Transverse colon (tissue), 4 donors: Measurements from ENCODE around the gene IGSF21. TPM values are rescaled to one million over a fixed set of nuclear protein-coding genes. Genes with fewer than 3 reads are reported as not detected.

Source experiments
- DNase-seq: peaks from one replicate; pipeline ENCODE4 v3.0.0-alpha.2; 2019
- H3K27ac ChIP-seq, 4 donors: fragments of 200-600 bp; sonication (generic); 2 replicates each; pipeline ENCODE4 v1.5.1; 2016 to 2018; ENCODE audit warnings: inconsistent platforms in 4 of 4
- H3K27me3 ChIP-seq: fragments of 200-600 bp; sonication (generic); 2 replicates; pipeline ENCODE4 v1.5.1; 2017; ENCODE audit warnings: inconsistent platforms
- H3K36me3 ChIP-seq, 4 donors: fragments of 200-600 bp; sonication (generic); 2 replicates each; pipeline ENCODE4 v1.5.1; 2017 to 2019; ENCODE audit warnings: inconsistent platforms in 4 of 4
- H3K4me1 ChIP-seq, 4 donors: fragments of 200-600 bp; sonication (generic); 2 replicates each; pipeline ENCODE4 v1.5.1; 2017 to 2020; ENCODE audit warnings: inconsistent platforms in 4 of 4
- H3K4me3 ChIP-seq, 4 donors: fragments of 200-600 bp; sonication (generic); 1 replicate in 1 of 4; 2 replicates in 3 of 4; pipeline versions ENCODE4 v1.5.1 to v1.6.1; 2017 to 2019; ENCODE audit warnings: inconsistent platforms in 4 of 4
- H3K9me3 ChIP-seq, 2 donors: fragments of 200-600 bp; sonication (generic); 2 replicates each; pipeline ENCODE4 v1.5.1; 2017 to 2019; ENCODE audit warnings: inconsistent platforms in 2 of 2
- CTCF ChIP-seq, 5 experiments: fragments of 200-600 bp in 3 of 5; fragments of 450-650 bp in 2 of 5; sonication (generic) in 3 of 5; IDR thresholded peaks; 1 replicate in 2 of 5; 2 replicates in 3 of 5; pipeline ENCODE4 v1.5.1; 2016 to 2017; ENCODE audit warnings: antibody characterized with exemption in 5 of 5, inconsistent platforms in 3 of 5, mild to moderate bottlenecking in 2 of 5, moderate library complexity in 1 of 5
- EP300 ChIP-seq: sonication (generic); formaldehyde crosslinking; IDR thresholded peaks from one replicate; pipeline ENCODE4 v1.6.1; 2017; ENCODE audit warnings: antibody characterized with exemption, low read depth
- POLR2A ChIP-seq: fragments of 450-650 bp; IDR thresholded peaks from one replicate; pipeline ENCODE4 v1.6.1; 2016; ENCODE audit warnings: antibody characterized with exemption, mild to moderate bottlenecking, moderate library complexity
- POLR2AphosphoS5 ChIP-seq, 3 donors: sonication (generic); formaldehyde crosslinking; IDR thresholded peaks; one replicate each; pipeline ENCODE4 v1.6.1; 2016; ENCODE audit warnings: antibody characterized with exemption in 3 of 3
- WGBS, 2 donors: methylation state at CpG; one replicate each; pipeline ENCODE4 v1.1.5; 2018; ENCODE audit warnings: low coverage in 1 of 2; 5-methylcytosine and 5-hydroxymethylcytosine counted together
- in situ Hi-C, 4 donors: fragments of 200-750 bp; cut with MboI; loops; one replicate each; pipeline versions ENCODE4 v1.15.0 to v1.15.1; 2017; ENCODE audit warnings: low sequenced_read_pairs in 3 of 4, low pct_ligation_motif_present in 1 of 4, low pct_unique_long_range_greater_than_20kb in 1 of 4
- intact Hi-C: fragments of 100-400 bp; cut with DNase I; formaldehyde crosslinking; loops from one replicate; pipeline ENCODE4 v1.15.1; 2023; ENCODE audit warnings: low total_unique reads
- total RNA-seq, 4 donors: library from RNA; depleted of rRNA; stranded (reverse); fragments of >200 nt; gene quantifications; one replicate each; pipeline ENCODE4 v1.1.0, GENCODE V29; 2016

The IGSF21 gene
- total RNA-seq, 4 donors from 2014 or later: 1.1 to 6.8 (median 1.6) TPM; not detected in 1

GRCh38 chr1:18237371-18237770 is 129.8 kb downstream of the IGSF21 start:
- in situ Hi-C loops: no loop called here
- H3K9me3 ChIP-seq: no peaks in the 10 kb centered on the region
- WGBS, 2 donors: 68 to 70% methylated on average over 5 to 9 of the region's 9 CpGs
- no peak overlapping the region for H3K4me3 ChIP-seq
- H3K27me3 ChIP-seq: no peaks in the 10 kb centered on the region
- intact Hi-C loops: loop anchor here (10.0 kb wide), 1 partner anchor 583 kb away; no protein-coding TSS in a partner anchor
- TF ChIP-seq EP300 (no peak), CTCF (IDR thresholded peaks at IDR 0.05) (no peak), POLR2A (no peak), POLR2AphosphoS5 (IDR thresholded peaks at IDR 0.05) (no peak)
- peaks cover 0 to 11% (median 3%) of the 10 kb centered on the region in 4 donors for H3K4me1 ChIP-seq
- no peak overlapping the region for H3K27ac ChIP-seq
- no peaks in the 10 kb centered on the region for H3K36me3 ChIP-seq
- no peak for DNase-seq

- TF ChIP-seq POLR2A (no peak), CTCF (IDR thresholded peaks at IDR 0.05) (no peak), POLR2AphosphoS5 (IDR thresholded peaks at IDR 0.05) (no peak), EP300 (no peak)
- H3K4me1 ChIP-seq: peaks cover 0 to 11% (median 3%) of the 10 kb centered on the region in 4 donors
- H3K27me3 ChIP-seq: no peaks in the 10 kb centered on the region
- no peak for DNase-seq
- no peaks in the 10 kb centered on the region for H3K36me3 ChIP-seq
- in situ Hi-C loops (no loop called here), intact Hi-C loops (loop anchor here (10.0 kb wide), 1 partner anchor 583 kb away; no protein-coding TSS in a partner anchor)
- no peaks in the 10 kb centered on the region for H3K9me3 ChIP-seq
- no peak overlapping the region for H3K27ac ChIP-seq
- whole genome bisulfite sequencing, 2 donors: 72% methylated on average over 5 of the region's 5 CpGs; no CpG with 5 or more reads in 1 of the 2 donors
- H3K4me3 ChIP-seq: no peak overlapping the region
Measured at GRCh38 chr1:18238190-18238589, 130.6 kb downstream of the IGSF21 start.

DNA sequence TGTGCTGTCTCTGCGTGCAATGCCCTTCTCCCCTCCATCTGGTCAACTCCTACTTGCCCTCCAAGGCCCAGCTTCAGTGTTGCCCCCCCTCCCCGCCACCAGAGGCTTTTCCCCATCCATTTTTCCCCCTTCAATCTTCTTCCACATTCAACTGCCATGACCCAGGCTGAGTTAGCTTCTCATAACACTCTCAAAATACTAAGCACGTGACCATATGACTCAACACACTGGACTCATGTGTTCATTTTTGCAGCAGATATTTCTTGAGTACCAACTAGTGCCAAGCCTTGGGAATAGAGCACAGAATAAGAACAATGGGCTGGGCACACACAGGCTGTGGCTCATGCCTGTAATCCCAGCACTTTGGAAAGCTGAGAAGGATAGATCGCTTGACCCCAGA is 132.1 kb downstream of the IGSF21 start:
- H3K9me3 ChIP-seq: no peaks in the 10 kb centered on the region
- no peaks in the 10 kb centered on the region for H3K27me3 ChIP-seq
- in situ Hi-C loops: no loop called here
- no peak overlapping the region for H3K4me3 ChIP-seq
- H3K27ac ChIP-seq: no peak overlapping the region
- intact Hi-C loops: loop anchor here (10.0 kb wide), 1 partner anchor 585 kb away; no protein-coding TSS in a partner anchor
- DNase-seq: no peak
- 75 to 82% methylated on average over 3 to 4 of the region's 4 CpGs for WGBS, 2 donors
- TF ChIP-seq EP300: no peak
- TF ChIP-seq CTCF (IDR thresholded peaks at IDR 0.05): no peak
- TF ChIP-seq POLR2A: no peak
- TF ChIP-seq POLR2AphosphoS5 (IDR thresholded peaks at IDR 0.05): no peak
- peaks cover 0 to 11% (median 3%) of the 10 kb centered on the region in 4 donors for H3K4me1 ChIP-seq
- no peaks in the 10 kb centered on the region for H3K36me3 ChIP-seq

DNA sequence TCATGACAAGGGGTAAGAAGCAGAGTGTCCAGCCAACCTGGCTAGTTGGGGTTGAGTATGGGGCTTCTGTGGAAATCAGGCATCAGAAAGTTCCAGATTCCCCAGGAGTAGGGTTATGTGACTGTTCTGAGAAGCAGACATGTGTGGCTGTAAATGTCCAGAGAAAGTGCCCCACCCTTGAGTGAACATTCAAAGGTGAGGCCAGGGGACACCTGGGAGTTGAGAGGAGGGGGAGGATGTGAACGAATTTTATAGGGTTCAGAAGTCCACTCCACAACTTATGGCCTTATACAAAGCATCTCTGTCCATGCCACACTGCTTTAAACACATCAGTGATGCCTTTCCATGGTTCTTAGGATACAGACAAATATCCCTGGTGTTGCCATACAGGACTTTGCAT is 133.3 kb downstream of the IGSF21 start:
- TF ChIP-seq EP300 (no peak), POLR2AphosphoS5 (IDR thresholded peaks at IDR 0.05) (no peak), POLR2A (no peak), CTCF (IDR thresholded peaks at IDR 0.05) (no peak)
- in situ Hi-C loops: no loop called here
- H3K4me3 ChIP-seq: no peak overlapping the region
- DNase-seq: peak; percentile 40
- intact Hi-C loops: no loop called here
- H3K36me3 ChIP-seq: no peaks in the 10 kb centered on the region
- WGBS, 2 donors: 13% methylated on average over 1 of the region's 1 CpG; no CpG with 5 or more reads in 1 of the 2 donors
- H3K9me3 ChIP-seq: no peaks in the 10 kb centered on the region
- H3K4me1 ChIP-seq: peaks cover 0 to 11% (median 3%) of the 10 kb centered on the region in 4 donors
- no peak overlapping the region for H3K27ac ChIP-seq
- H3K27me3 ChIP-seq: no peaks in the 10 kb centered on the region
